Smooth muscle cell (in vitro differentiated cells): ENCODE results near the gene PAIP2B. TPM values are rescaled to one million over a fixed set of nuclear protein-coding genes. Genes with fewer than 3 reads are reported as not detected.

Source experiments
- DNase-seq: peaks from one replicate; lab custom pipeline; 2025; ENCODE audit not compliant: unreplicated experiment; lab: John Stamatoyannopoulos, UW
- H2AFZ ChIP-seq: fragments of 200-600 bp; sonication (generic); 2 replicates; pipeline ENCODE4 v1.6.0; 2016; ENCODE audit warnings: antibody characterized with exemption, low read depth, mild to moderate bottlenecking
- H3F3A ChIP-seq: fragments of 200-600 bp; sonication (generic); 2 replicates; pipeline ENCODE4 v1.6.0; 2017; ENCODE audit warnings: antibody characterized with exemption, low read depth
- H3K27ac ChIP-seq: fragments of 200-600 bp; sonication (generic); 2 replicates; pipeline ENCODE4 v1.5.1; 2016; ENCODE audit warnings: low read depth, mild to moderate bottlenecking
- H3K27me3 ChIP-seq: fragments of 200-600 bp; sonication (generic); 2 replicates; pipeline ENCODE4 v1.6.1; 2016; ENCODE audit warnings: low read depth, mild to moderate bottlenecking
- H3K36me3 ChIP-seq: fragments of 200-600 bp; sonication (generic); 2 replicates; pipeline ENCODE4 v1.5.1; 2016; ENCODE audit warnings: low read depth
- H3K4me1 ChIP-seq: fragments of 200-600 bp; sonication (generic); 2 replicates; pipeline ENCODE4 v1.5.1; 2016; ENCODE audit warnings: low read depth
- H3K4me2 ChIP-seq: fragments of 200-600 bp; sonication (generic); 2 replicates; pipeline ENCODE4 v1.6.0; 2016; ENCODE audit warnings: mild to moderate bottlenecking
- H3K4me3 ChIP-seq: fragments of 200-600 bp; sonication (generic); 2 replicates; pipeline ENCODE4 v1.5.1; 2016; ENCODE audit warnings: mild to moderate bottlenecking
- H3K79me2 ChIP-seq: fragments of 200-600 bp; sonication (generic); 2 replicates; pipeline ENCODE4 v1.6.0; 2016; ENCODE audit warnings: low read depth, mild to moderate bottlenecking
- H3K9ac ChIP-seq: fragments of 200-600 bp; sonication (generic); 2 replicates; pipeline ENCODE4 v1.6.0; 2016; ENCODE audit warnings: low read depth
- H3K9me3 ChIP-seq: fragments of 200-600 bp; sonication (generic); replicated peaks from 2 replicates; pipeline ENCODE4 v1.5.1; 2016; ENCODE audit warnings: low read depth
- H4K20me1 ChIP-seq: fragments of 200-600 bp; sonication (generic); 2 replicates; pipeline ENCODE4 v1.6.0; 2016; ENCODE audit warnings: low read depth
- CTCF ChIP-seq: fragments of 200-600 bp; sonication (generic); IDR thresholded peaks from 2 replicates; pipeline ENCODE4 v1.5.1; 2017; ENCODE audit warnings: borderline replicate concordance, mild to moderate bottlenecking, antibody characterized with exemption; ENCODE audit not compliant: insufficient read depth, poor library complexity, severe bottlenecking
- WGBS: methylation state at CpG from one replicate; pipeline ENCODE4 v1.1.7; 2016; ENCODE audit warnings: low lambda C conversion rate; 5-methylcytosine and 5-hydroxymethylcytosine counted together
- polyA plus RNA-seq: library from polyadenylated mRNA; unstranded; fragments of >200 nt; fragmentation: Nextera tagmentation; extraction: Ambion mirVana; gene quantifications from 2 replicates; pipeline ENCODE4 v1.2.1, GENCODE V29; 2016
- small RNA-seq: library from RNA; depleted of rRNA; stranded (forward); fragments of <200 nt; gene quantifications from one replicate; pipeline ENCODE3, GENCODE V24; 2014
- total RNA-seq: library from RNA; depleted of rRNA; stranded (reverse); fragments of >200 nt; gene quantifications from 2 replicates; pipeline ENCODE4 v1.2.3, GENCODE V29; 2014

PAIP2B gene
- total and polyA plus RNA-seq, 2 experiments from 2014 or later, result 1.2 to 2.4 TPM

GRCh38 chr2:71148506-71149063, 78.3 kb downstream of the PAIP2B start:
- Histone ChIP-seq H4K20me1 (peaks cover 20% of the 10 kb centered on the region), H3K4me1 (no peaks in the 10 kb centered on the region), H3K79me2 (no peaks in the 10 kb centered on the region), H3K27me3 (no peaks in the 10 kb centered on the region), H2AFZ (no peak overlapping the region), H3F3A (peaks cover 13% of the 10 kb centered on the region), H3K4me2 (no peak overlapping the region), H3K27ac (no peak overlapping the region), H3K9me3 (no peaks in the 10 kb centered on the region), H3K4me3 (no peak overlapping the region), H3K36me3 (peaks cover 42% of the 10 kb centered on the region), H3K9ac (no peak overlapping the region)
- no peak for DNase-seq
- 90% methylated on average over 2 of the region's 2 CpGs for WGBS
- no peak for TF ChIP-seq CTCF

DNA sequence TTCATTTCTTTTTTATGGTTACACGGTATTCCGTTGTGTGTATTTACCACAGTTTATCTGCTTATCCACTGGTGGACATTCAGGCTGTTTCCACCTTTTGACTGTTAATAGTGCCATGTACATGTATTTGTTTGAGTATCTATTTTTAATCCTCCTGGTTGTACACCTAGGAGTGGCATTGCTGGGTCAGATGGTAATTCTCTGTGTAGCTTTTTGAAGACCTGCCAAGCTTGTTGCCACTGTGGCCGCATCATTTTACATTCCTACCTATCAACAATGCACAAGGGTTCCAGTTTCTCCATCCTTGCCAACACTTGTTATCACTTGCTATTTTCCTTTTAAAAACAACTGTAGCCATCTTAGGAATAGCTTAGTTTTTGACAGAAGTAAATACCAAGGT, 83.1 kb downstream of the PAIP2B start:
- no peaks in the 10 kb centered on the region for H3K27me3 ChIP-seq
- no peak overlapping the region for H2AFZ ChIP-seq

GRCh38 chr2:71136174-71136573, 90.7 kb downstream of the PAIP2B start:
- no peak overlapping the region for H3K4me2 ChIP-seq
- H3K27ac ChIP-seq, result no peak overlapping the region
- H3K9ac ChIP-seq, result no peak overlapping the region
- no peak overlapping the region for H3K4me3 ChIP-seq
- peaks cover 13% of the 10 kb centered on the region for H3K4me1 ChIP-seq
- no peaks in the 10 kb centered on the region for H3K9me3 ChIP-seq
- no peaks in the 10 kb centered on the region for H3K27me3 ChIP-seq
- WGBS, result 94% methylated on average over 3 of the region's 3 CpGs
- peaks cover 33% of the 10 kb centered on the region for H3K79me2 ChIP-seq
- no peaks in the 10 kb centered on the region for H3F3A ChIP-seq
- H4K20me1 ChIP-seq, result peaks cover 19% of the 10 kb centered on the region
- TF ChIP-seq CTCF, result no peak
- no peak for DNase-seq
- peaks cover 23% of the 10 kb centered on the region for H3K36me3 ChIP-seq
- H2AFZ ChIP-seq, result no peak overlapping the region

More for the DNA sequence above, 83.1 kb downstream of the PAIP2B start:
- Histone ChIP-seq H3K79me2 (no peaks in the 10 kb centered on the region), H3K27ac (no peak overlapping the region), H3K9me3 (no peaks in the 10 kb centered on the region), H3K9ac (no peak overlapping the region), H3K36me3 (peaks cover 53% of the 10 kb centered on the region), H3K4me2 (no peak overlapping the region), H4K20me1 (peaks cover 27% of the 10 kb centered on the region), H3F3A (peaks cover 6% of the 10 kb centered on the region), H3K4me1 (no peaks in the 10 kb centered on the region), H3K4me3 (no peak overlapping the region)
- WGBS, result 96% methylated on average over 3 of the region's 3 CpGs
- no peak for DNase-seq
- TF ChIP-seq CTCF, result no peak

DNA sequence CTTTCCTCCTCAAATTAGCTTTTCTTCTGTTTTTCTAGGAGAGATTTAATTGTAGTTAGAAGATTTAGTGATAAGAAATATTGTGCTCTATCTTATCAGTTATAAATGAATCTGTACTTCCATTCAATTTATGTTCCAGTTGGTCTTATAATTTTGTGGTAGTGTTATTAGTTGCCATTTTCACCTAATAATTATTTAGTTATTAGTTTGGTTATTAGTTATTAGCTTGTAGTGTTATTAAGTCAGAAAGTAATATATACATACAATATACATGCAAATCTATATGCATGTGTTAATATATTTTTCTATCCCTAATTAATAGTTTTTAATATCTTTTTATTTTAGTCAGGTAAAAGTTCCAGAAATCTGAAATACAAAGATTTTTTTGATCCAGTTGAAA, 93.3 kb downstream of the PAIP2B start:
- Histone ChIP-seq H2AFZ (no peak overlapping the region), H3K4me1 (peaks cover 19% of the 10 kb centered on the region), H4K20me1 (peaks cover 18% of the 10 kb centered on the region), H3K27ac (no peak overlapping the region), H3K4me2 (no peak overlapping the region), H3K79me2 (peaks cover 50% of the 10 kb centered on the region), H3K9ac (no peak overlapping the region), H3K27me3 (no peaks in the 10 kb centered on the region), H3K36me3 (peaks cover 16% of the 10 kb centered on the region), H3F3A (no peaks in the 10 kb centered on the region), H3K4me3 (no peak overlapping the region), H3K9me3 (no peaks in the 10 kb centered on the region)
- DNase-seq, result no peak
- TF ChIP-seq CTCF, result no peak

Small RNA genes lying within 50 kb of the gene (small RNA-seq; reads per million reads assigned to genes)
- not detected for gene AC007881.1

Other genes with a start within 250 kb of the PAIP2B start
- gene ANKRD53, start 248.5 kb downstream of the PAIP2B start, total RNA-seq, result 1.9 TPM in 1 of 2 replicates, not detected in the other
- gene ANKRD53, start 248.5 kb downstream of the PAIP2B start, polyA plus RNA-seq, result 1.3 and 1.7 TPM in 2 replicates
- gene TEX261, start 232.2 kb downstream of the PAIP2B start, total RNA-seq, result 35.2 and 43.5 TPM in 2 replicates
- 28.7 and 29.3 TPM in 2 replicates for gene TEX261, start 232.2 kb downstream of the PAIP2B start, polyA plus RNA-seq
- 105 and 116 TPM in 2 replicates for gene NAGK, start 158.5 kb downstream of the PAIP2B start, total RNA-seq
- 135 and 191 TPM in 2 replicates for gene NAGK, start 158.5 kb downstream of the PAIP2B start, polyA plus RNA-seq
- gene MCEE, start 96.9 kb downstream of the PAIP2B start, total RNA-seq, result 38.4 and 46.0 TPM in 2 replicates
- 52.4 and 53.9 TPM in 2 replicates for gene MCEE, start 96.9 kb downstream of the PAIP2B start, polyA plus RNA-seq
- 29.2 and 49.8 TPM in 2 replicates for gene MPHOSPH10, start 96.5 kb downstream of the PAIP2B start, total RNA-seq
- 27.3 and 29.4 TPM in 2 replicates for gene MPHOSPH10, start 96.5 kb downstream of the PAIP2B start, polyA plus RNA-seq
- 146 and 159 TPM in 2 replicates for gene ZNF638, start 104.7 kb upstream of the PAIP2B start, total RNA-seq
- 39.6 and 44.8 TPM in 2 replicates for gene ZNF638, start 104.7 kb upstream of the PAIP2B start, polyA plus RNA-seq
- gene DYSF, start 226.5 kb upstream of the PAIP2B start, total RNA-seq, result 1.6 and 2.1 TPM in 2 replicates
- 0.64 and 2.5 TPM in 2 replicates for gene DYSF, start 226.5 kb upstream of the PAIP2B start, polyA plus RNA-seq